Kidney glomerular epithelial cell (primary cell): ENCODE data around the gene CROCC2.
"Not testable (repeated sequence)": the region's sequence is repeated elsewhere in the genome, so short reads cannot be mapped to it uniquely, and the experiment has no call there.

Experiments used
- DNase-seq: peaks from one replicate; lab custom pipeline; 2025; lab: John Stamatoyannopoulos, UW

The CROCC2 gene

DNA sequence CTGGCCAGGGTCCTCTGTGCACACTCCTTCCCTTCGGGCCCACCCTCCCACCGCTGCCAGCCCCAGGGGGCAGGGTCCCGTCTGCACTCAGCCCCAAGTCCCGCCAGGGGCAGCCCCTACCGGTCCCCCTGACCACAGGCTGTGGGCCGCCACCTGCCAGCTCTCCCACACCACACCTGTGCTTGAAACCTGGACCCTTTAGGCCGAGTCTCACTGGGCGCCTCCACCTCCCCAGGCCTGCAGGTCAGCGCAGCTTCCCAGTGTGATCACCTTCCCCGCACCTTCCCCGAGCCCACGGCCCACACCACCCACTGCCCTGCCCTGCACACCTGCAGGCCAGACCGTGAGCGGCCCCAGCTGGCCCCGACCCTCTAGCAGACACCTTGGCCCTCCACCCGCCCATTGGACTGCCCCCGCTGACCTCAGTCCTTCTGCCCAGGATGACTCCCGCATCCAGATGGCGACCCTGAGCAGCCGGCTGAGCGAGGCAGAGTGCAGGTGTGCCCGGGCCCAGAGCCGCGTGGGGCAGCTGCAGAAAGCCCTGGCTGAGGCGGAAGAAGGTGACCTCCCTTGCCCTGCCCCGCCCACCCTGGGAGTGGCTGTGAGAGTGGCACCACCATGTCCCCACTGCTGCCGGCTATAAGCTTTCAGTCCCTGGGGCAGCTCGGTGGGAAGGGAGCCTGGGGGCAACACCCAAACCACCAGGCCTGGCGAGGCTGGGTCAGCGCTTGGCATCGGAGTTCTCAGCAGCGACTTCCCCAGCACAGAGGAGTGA lies 61.0 kb downstream of the CROCC2 start:
- DNase-seq, result no peak

DNA sequence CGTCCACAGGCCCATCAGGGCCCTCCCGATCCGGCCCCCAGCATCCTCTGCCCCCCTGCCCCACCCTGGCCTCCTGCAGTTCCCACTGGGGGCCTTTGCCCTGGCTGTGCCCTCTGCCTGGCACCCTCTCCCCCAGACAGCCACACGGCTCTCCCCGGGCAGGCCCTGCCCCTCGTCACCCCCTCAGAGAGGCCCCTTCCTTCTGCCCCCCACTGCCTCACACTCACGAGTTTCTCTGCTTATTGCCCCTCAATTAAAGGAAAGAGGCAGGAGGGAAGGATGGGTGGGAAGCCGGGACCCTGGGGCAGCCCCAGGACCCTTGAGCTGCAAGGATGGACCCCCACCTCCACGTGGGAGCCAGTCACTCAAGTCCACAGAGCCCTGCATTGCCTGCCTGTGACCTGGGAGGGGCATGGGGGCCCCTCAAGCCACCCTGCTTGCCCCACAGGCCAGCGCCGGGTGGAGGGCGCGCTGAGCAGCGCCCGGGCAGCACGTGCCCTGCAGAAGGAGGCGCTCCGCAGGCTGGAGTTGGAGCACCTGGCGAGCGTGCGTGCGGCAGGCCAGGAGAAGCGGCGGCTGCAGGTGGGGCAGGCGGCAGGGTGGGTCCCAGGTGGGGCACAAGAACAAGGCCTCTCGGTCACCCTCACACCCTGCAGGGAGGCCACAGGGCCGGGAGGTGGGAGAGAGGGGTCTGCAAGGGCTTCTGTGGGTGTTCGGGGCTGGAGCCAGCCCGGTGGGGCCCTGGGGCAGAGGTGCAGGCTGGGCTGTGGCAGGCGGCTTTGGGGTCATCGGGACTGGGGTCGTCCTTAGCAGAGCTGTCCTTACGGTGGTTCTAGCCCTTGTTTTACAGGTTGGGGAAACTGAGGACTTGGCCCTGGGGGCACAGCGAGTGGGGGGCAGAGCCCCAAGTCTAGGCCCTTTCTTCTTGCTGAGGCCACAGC lies 61.8 kb downstream of the CROCC2 start:
- no peak for DNase-seq

DNA sequence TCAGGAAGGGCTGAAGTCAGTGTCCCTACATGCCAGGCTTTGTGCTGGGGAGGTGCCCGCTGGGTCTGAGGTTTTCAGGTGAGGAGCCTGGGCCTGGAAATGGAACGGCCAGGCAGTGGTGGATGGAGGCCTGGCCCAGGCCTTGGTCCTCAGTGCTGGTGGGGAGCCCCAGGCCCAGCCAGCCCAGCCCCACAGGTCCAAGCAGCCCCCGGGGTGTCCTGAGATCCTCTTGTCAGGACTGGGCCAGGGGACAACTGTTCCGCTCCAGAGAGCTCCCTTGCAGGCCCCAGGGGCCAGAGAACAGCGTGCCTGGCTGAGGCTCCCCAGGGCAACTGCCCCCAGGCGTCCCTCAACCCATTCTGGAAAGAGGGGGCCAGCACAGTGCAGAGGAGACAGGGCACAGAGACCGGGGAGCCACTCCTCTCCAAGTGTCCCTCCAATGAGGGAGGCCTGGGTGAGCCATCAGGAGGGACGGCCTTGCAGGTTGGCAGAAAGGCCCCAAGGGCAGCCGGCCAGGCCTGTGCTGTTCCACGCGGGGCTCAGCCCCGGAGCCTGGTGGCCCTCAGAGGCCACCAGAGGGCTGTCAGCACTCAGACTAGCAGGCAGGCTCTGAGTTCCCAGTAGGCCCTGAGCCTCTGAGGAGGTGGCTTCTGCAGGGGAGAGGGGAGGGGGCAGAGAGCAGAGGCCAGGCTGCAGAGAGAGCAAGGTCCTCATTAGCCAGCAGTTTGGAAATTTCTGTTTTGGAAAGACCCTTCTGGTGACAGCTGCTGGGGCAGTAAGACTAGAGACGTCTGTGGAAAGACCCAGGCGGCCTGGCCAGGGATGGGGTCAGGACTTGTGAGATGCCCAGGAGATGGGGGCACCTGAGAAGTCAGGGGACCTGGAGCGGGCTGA lies 62.8 kb downstream of the CROCC2 start:
- DNase-seq, result no peak

DNA sequence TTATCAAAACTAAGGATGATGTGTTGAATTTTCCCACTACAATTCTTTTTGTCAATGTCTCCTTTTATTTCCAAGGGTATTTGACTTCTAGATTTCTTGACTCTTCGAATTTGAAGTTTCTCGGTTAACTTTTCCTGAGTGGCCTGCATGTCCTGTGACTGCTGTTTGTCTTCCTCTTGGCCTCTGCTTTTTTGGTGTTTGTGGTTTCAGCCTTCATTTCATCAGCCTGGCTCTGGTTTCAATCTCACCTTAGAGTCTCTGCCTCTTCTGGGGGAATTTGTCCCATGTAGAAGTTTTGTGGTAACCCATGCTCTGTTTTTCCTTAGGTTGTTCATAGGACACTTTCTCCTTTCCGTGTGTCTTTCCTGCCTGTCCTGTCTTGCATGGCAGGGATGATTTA lies 64.0 kb downstream of the CROCC2 start:
- no peak for DNase-seq

DNA sequence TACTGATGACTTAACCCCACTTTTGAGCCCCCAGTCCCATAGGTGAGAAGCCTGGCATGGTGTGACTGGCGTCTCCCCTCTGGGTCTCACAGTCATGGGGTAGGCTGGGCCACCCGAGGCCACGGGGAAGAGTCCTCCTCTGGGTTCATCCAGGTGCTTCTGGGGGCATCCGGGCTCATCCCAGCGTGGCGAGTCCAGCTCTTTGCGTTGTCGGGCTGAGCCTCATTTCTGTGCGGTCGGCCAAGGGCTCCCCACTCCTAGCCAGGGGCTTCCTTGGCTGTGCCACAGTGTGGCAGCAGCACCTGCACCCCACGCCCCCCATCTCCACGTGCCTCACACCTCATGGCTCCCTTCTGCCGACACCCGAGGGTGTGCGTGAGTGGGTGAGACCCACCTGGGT lies 64.7 kb downstream of the CROCC2 start:
- DNase-seq, result no peak

DNA sequence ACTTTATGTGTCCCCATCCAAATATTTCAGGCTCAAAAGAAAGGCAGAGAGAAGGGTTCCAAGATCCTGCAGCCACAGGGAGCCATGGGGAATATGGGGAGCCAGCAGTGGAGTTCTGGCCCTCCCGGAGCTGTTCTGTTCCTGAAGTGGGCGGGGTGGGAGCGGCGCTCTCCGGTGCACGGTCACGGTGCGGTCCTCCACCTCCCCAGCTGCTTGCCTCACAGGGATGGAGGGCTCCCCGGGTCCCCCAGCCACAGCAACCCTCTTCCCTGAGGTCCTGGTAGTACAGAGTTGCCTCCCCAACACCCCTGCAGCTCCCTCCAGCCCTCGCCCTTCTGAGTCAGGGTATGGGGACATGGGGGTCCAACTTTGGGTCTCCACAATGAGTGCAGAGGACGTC lies 66.1 kb downstream of the CROCC2 start:
- DNase-seq, result no peak

DNA sequence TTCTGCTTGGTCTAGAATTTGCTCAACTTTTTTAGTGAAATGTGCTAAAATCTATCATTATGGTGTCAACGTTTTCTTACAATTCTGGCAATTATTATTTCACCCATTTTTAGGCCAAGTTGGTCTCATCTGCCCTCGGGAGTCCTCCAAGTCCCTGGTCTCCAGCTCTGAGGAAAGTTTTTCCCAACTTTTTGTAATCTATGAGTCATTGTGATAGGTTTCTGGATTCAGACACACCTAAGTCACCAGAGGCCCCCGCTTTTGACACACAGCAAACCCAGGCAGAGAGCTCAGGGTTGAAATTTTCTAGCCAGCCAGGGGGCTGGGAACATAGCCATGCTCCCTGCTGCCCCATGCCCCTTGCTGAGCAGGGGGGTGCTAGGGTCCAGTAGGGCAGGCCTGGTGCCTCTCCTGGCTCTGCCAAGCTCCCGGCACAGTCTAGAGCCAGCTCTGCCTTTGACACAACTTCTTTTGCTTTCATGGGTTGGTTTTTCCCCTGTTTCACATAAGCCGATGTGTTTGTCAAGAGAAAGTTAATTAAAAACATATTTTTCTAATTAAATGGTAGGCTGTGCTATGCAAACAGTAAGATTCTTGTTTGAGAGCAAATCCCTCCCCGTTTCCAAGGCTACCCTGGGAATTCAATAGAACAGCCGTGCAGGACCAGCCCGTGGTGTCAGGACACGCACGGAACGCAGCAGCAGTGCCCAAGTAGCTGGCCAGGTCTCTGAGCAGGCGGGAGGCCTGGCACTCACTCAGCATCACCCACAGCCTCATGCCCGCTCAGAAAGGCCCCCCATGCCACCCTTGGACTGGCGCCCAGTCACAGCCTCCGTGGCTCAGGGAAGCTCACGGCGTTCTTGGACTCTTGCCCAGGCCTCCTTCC lies 66.7 kb downstream of the CROCC2 start:
- no peak for DNase-seq

DNA sequence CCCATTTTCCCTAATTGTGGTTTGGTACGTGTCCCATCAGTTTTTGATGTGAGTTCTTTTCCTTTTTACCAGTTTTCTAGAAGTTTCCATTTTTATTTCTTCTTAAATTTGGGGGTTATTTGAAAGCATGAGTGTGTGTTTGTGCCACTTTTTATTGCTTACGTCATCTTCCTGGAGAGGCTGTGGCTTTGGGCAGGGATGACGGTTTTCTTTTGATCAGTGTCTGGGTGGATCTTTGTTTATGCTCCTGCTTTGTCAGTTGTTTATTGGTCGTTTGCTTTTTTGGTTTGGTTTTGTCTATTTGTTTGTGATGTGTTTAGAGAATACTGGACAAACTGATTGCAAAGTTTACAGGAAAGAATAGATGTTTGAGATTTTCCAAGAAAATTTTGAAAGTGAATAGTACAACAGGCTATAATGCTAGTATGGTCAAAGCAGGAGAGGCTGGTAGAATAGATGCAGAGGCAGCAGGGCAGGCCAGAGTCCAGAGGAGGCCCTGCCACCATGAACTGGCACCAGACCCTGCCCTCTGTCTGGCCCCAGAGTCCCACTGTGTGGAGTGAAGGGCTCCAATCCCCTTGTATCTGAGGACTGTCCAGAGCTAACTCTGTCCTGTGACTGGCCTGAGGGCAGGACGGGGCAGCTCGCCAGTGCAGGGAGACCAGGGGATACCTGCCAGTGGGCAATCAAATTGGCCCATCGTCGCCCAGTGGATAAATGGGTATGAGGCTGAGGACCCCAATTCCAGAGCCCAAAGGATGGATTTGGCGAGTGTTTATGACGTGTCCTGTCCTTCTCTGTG lies 68.8 kb downstream of the CROCC2 start:
- DNase-seq, result no peak

DNA sequence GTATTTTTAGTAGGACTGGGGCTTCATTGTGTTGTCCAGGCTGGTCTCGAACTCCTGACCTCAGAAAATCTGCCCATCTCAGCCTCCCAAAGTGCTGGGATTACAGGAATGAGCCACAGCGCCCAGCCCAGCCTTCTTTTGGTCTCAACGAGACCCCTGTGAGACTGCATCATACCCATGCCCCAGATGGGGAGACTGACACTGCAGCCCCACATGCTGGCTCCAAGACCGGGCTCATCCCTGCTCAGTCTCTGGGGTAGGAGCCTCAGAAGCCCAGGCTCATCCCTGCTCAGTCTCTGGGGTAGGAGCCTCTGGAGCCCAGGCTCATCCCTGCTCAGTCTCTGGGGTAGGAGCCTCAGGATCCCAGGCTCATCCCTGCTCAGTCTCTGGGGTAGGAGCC lies 69.8 kb downstream of the CROCC2 start:
- DNase-seq, result not testable (repeated sequence)

DNA sequence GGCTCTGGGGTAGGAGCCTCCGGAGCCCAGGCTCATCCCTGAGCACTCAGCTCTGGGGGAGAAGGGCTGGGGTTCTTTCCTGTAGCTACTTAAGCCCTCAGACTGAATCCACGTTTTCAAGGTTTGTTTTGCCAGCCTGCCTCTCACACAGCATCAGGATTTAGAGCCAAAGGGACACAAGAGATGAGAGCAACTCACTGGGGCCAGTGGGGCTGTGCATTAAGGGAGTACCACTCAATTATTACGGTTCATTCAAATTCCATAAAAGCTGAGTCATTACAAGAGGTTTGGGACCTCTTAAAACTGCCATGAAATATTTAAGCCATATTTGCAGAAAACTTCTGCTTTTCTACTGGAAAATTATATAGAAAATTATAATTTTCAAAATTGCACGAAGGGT lies 75.1 kb downstream of the CROCC2 start:
- no peak for DNase-seq

DNA sequence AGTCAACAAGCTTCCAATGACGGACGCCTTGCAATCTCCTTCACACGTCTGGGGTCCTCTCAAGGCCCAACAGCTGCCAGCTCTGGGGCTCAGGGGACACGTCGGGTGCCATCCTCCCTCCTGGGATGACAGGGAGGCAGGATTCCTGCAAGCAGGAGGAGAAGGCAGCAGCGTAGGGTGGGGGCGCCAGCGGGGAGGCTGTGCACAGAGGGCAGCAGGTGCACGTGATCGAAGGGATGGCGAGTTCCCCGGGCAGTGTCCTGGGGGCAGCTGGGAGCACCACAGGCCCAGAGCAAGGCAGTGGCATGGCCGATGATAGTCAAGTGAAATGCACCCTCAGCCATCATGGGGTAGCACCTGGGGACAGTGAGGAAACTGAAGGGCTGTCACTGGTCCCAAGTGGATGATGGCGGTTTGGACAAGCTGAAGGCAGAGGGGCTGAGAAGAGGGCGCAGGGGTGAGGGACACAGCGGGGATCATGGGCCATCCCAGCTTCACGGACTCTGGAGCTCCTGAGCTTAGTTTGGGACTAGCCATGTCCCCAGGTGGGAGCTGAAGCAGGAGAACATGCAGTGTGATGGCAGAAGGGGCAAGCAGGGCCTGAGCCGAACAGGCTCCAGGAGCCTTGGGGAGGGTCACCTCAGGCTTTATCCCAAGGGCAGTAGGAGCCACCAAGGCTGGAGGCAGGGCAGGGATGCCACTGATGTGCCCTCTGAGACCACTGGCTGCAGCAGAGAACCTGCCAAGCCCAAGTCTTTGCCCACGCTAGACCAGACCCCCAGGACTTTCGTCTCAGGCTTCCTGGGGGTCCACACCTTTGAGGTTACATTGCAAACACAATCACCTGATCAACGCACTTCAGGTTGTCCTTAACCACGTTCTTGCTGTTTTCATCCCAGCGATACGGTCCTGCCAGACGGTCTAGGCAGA lies 76.0 kb downstream of the CROCC2 start:
- no peak for DNase-seq

DNA sequence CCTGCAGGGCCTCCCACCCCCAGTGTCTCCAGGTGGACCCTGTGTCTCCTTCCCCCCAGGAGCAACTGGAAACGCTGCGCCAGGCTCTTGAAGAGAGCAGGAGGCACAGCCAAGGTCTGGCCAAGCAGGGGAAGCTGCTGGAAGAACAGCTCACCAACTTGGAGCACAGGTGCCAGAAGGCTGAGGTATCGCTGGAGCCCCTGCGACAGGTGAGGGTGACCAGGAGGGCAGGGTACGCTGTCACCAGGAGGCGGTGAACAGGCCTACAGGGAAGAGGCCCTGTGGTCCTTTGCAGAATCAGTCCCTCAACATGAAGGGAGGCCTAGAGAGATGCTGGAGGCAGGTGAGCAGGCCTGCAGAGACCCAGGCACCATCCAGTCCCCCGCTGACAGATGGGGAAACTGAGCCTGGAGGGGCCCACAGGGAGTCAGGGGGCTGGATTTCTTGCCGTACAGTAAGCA lies 76.7 kb downstream of the CROCC2 start:
- DNase-seq, result no peak

DNA sequence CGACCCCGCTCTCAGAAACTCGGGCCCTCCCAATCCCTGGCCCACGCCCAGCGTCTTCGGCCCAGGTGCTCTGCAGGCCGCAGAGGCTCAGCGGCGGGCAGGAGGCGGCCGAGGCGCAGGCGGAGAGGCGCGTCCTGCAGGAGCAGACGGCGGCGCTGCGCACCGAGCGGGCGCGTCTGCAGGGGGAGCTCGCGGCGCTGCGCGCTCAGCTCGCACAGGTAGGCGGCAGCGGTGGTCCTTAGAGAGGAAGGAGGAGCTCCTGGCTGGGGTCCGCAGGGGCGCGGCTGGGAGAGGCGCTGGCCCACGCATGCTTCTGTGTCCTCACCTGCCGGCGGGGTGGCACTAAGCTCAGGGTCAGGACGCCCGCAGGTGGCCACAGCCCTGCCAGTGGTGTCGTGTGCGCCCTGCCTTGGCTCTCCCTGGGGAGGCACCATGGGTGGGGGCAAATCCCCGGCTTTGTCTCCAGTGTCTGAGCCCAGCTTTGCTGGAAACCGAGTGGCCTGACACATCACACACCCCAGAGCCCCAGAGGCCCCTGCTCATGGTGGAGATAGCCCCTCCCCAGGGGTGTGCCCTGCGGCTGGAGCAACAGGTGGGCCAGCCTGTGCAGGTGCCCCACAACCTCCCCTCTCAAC lies 77.3 kb downstream of the CROCC2 start:
- DNase-seq, result no peak

DNA sequence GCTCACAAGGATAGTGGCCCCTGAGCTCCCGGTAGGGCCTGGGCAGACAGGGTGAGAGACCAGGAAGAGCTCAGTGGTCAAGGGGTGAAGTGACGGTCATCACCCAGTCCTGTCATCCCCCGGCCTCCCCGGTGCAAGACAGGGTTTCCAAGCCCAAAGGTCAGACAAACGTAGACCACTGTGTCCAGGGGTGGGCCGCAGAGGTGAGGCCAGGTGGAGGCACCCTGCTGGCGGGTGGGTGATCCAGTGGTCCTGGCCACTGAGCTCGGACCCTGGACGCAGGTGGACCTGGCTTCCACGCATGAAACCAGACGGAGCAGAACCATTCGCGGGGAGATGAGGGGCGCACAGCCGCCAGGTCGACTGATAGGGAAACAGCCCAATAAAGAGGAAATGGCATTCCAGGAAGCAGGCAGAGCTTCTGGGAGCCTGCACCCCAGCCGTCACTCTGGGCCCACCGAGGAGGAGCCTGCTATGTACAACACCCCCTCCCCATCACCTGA lies 77.9 kb downstream of the CROCC2 start:
- DNase-seq, result no peak

DNA sequence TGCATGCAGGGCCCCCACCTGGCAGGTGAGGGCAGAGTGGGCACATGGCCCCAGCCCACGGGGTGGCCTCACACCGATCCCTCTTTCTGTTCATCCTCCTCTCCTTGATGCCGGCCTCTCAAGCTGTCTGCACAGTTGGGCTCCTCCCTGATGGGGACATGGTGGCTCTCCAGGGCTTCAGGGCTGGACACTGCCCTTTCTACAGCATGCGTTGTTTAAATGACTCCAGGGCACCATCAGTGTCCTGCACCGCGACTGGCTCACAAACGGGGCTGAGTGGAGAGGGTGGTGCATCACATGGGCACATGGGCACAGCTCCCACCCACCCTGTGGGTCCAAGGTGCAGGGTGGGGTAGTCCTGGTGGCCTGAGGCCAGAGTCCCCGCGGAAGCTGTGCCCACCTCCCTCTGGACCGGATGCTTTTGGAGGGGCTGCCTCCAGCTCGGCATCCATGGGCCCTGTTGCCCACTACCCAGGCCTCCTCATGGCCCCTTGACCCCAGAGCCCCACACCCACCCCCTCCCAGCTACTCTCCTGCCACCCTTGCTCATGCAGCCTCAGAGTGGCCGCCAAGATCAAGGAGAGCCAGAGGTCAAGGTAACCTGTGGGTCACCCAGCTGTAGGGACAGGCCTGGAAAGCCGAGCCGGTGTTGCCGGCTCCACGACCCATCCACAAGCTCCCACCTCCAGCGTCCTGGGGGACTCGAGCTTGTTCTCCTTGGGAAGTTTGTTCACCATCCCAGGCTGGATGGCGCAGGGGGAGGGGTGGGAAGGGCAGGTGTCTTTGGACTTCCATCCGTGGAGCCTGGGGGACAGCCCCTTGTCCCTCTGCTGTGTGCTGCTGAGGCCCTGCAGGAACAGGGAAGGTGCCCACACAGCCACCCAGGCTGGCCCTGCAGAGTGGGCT lies 80.0 kb downstream of the CROCC2 start:
- no peak for DNase-seq

DNA sequence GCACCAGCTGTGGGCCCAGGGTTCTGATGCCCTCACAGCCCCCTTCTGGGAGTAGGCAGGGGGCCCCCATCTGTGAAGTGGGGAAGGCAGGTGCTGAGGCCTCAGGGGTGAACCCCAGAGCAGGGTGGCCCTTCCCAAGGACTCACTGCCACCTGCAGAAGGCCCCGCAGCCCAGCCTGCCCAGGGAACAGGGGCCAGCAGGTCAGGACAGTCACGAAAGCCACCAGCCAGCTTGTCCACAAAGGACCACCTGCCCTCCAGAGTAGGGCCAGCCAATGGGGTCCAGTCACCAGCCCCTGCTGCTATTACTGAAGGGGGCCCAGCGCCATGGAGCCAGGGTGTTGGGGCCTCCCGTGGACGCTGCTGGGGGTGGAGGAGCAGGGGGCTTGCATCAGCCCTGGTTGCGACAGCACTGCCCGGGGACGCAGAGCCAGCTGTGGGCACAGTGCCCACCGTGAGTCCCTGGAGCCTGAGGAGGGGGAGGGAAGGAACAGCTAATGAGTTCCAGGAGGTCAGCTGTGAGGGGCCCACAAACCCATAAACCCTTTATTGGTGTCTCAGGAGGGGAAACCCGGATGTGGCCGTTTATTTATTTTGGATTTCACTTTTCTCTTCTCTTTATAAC lies 80.8 kb downstream of the CROCC2 start:
- DNase-seq, result no peak

DNA sequence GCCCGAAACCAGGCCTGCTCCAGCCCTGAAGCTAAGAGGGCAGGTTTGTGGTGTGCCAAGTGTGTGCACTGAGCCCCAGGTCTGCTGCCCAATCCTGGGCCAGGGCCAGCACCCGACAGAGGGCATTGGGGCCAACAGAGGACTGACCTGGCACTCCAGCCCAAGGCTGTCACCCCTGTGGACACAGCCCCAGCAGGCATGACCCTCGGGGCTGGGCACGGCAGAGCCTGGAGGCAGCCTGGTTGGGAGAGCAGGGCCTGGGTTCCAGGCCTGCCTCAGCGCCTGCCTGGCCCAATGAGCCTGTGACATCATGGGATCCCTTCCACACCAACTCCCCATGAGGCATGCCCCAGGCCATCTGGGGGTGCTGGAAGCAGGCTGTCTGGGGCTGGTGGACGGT lies 81.5 kb downstream of the CROCC2 start:
- DNase-seq, result no peak
